Islet precursor cell (in vitro differentiated cells): Measurements from ENCODE around the gene SLC39A6.
"Not testable (repeated sequence)": the region's sequence is repeated elsewhere in the genome, so short reads cannot be mapped to it uniquely, and the experiment has no call there.

ENCODE experiments used
- DNase-seq: peaks from one replicate; pipeline ENCODE4 v3.0.0-alpha.2; 2018

The SLC39A6 gene

GRCh38 chr18:36129300-36130038 lies at the start of gene SLC39A6, which contains the start of gene ELP2:
SLC39A6 (minus strand) TSS chr18:36129340; CDS start chr18:36127007, 2,333 bp downstream.
ELP2 (plus strand) TSS chr18:36129899; CDS start chr18:36129934, 35 bp downstream.
- DNase-seq, result peak; percentile 98

GRCh38 chr18:36177913-36178312 lies 48.8 kb upstream of the SLC39A6 start:
- DNase-seq, result no peak

GRCh38 chr18:36176711-36177110 lies 47.6 kb upstream of the SLC39A6 start:
- no peak for DNase-seq

GRCh38 chr18:36176177-36176584 lies 47.0 kb upstream of the SLC39A6 start:
- DNase-seq, result no peak

GRCh38 chr18:36175481-36175880 lies 46.3 kb upstream of the SLC39A6 start:
- DNase-seq, result no peak

- DNase-seq, result no peak
Observed at GRCh38 chr18:36169938-36170337, 40.8 kb upstream of the SLC39A6 start.

GRCh38 chr18:36168296-36168695 lies 39.2 kb upstream of the SLC39A6 start:
- DNase-seq, result not testable (repeated sequence)

GRCh38 chr18:36167692-36168218 lies 38.6 kb upstream of the SLC39A6 start:
- DNase-seq, result no peak

- DNase-seq, result no peak
Observed at GRCh38 chr18:36162981-36163380, 33.8 kb upstream of the SLC39A6 start.

GRCh38 chr18:36160959-36161371 lies 31.8 kb upstream of the SLC39A6 start:
- no peak for DNase-seq

- no peak for DNase-seq
Observed at GRCh38 chr18:36158266-36158867, 29.2 kb upstream of the SLC39A6 start.

GRCh38 chr18:36157441-36157840 lies 28.3 kb upstream of the SLC39A6 start:
- DNase-seq, result no peak

GRCh38 chr18:36155851-36156757 lies 27.0 kb upstream of the SLC39A6 start:
- DNase-seq, result no peak

- no peak for DNase-seq
Observed at GRCh38 chr18:36153771-36154170, 24.6 kb upstream of the SLC39A6 start.

GRCh38 chr18:36153203-36153602 lies 24.1 kb upstream of the SLC39A6 start:
- DNase-seq, result no peak

- no peak for DNase-seq
Observed at GRCh38 chr18:36152781-36153180, 23.6 kb upstream of the SLC39A6 start.

- no peak for DNase-seq
Observed at GRCh38 chr18:36149514-36150289, 20.6 kb upstream of the SLC39A6 start.

GRCh38 chr18:36143391-36143790 lies 14.3 kb upstream of the SLC39A6 start:
- no peak for DNase-seq

- DNase-seq, result no peak
Observed at GRCh38 chr18:36142751-36143150, 13.6 kb upstream of the SLC39A6 start.

- no peak for DNase-seq
Observed at GRCh38 chr18:36141576-36141975, 12.4 kb upstream of the SLC39A6 start.

GRCh38 chr18:36139245-36139644 lies 10.1 kb upstream of the SLC39A6 start:
- DNase-seq, result peak; percentile 56

- DNase-seq, result no peak
Observed at GRCh38 chr18:36135264-36135663, 6.1 kb upstream of the SLC39A6 start.
